Bone marrow (tissue), 2 donors: Measurements from ENCODE around the gene TRPM3.

Experiments
- DNase-seq, 2 donors: peaks; one replicate each; lab custom pipeline; 2025; lab: John Stamatoyannopoulos, UW

The TRPM3 gene

GRCh38 chr9:70817311-70817710 is 304.1 kb downstream of the TRPM3 start:
- no peak for DNase-seq

GRCh38 chr9:70816891-70817290 is 304.5 kb downstream of the TRPM3 start:
- no peak for DNase-seq

GRCh38 chr9:70816316-70816715 is 305.1 kb downstream of the TRPM3 start:
- no peak for DNase-seq

GRCh38 chr9:70814597-70814996 is 306.8 kb downstream of the TRPM3 start:
- DNase-seq = no peak

GRCh38 chr9:70813141-70813540 is 308.3 kb downstream of the TRPM3 start:
- DNase-seq = no peak

GRCh38 chr9:70811638-70812037 is 309.8 kb downstream of the TRPM3 start:
- no peak for DNase-seq

GRCh38 chr9:70806875-70807274 is 314.5 kb downstream of the TRPM3 start:
- DNase-seq = no peak

GRCh38 chr9:70805949-70806348 is 315.5 kb downstream of the TRPM3 start:
- no peak for DNase-seq

GRCh38 chr9:70802758-70803436 is 318.5 kb downstream of the TRPM3 start:
- DNase-seq = no peak

GRCh38 chr9:70802206-70802605 is 319.2 kb downstream of the TRPM3 start:
- DNase-seq = no peak

- DNase-seq = no peak
Measured at GRCh38 chr9:70801181-70801829, 320.1 kb downstream of the TRPM3 start.

- DNase-seq = no peak
Measured at GRCh38 chr9:70798018-70798417, 323.4 kb downstream of the TRPM3 start.

- DNase-seq = no peak
Measured at GRCh38 chr9:70795841-70796240, 325.6 kb downstream of the TRPM3 start.

GRCh38 chr9:70792796-70793195 is 328.6 kb downstream of the TRPM3 start:
- no peak for DNase-seq

GRCh38 chr9:70791936-70792335 is 329.5 kb downstream of the TRPM3 start:
- DNase-seq = no peak

- DNase-seq = no peak
Measured at GRCh38 chr9:70789086-70789485, 332.3 kb downstream of the TRPM3 start.

- no peak for DNase-seq
Measured at GRCh38 chr9:70784456-70784855, 337.0 kb downstream of the TRPM3 start.

GRCh38 chr9:70778568-70778967 is 342.9 kb downstream of the TRPM3 start:
- DNase-seq = no peak

GRCh38 chr9:70773579-70773978 is 347.8 kb downstream of the TRPM3 start:
- no peak for DNase-seq

- no peak for DNase-seq
Measured at GRCh38 chr9:70772601-70773000, 348.8 kb downstream of the TRPM3 start.

- DNase-seq = no peak
Measured at GRCh38 chr9:70765946-70766345, 355.5 kb downstream of the TRPM3 start.

- DNase-seq = no peak
Measured at GRCh38 chr9:70761139-70761670, 360.2 kb downstream of the TRPM3 start.

- DNase-seq = no peak
Measured at GRCh38 chr9:70760228-70760627, 361.2 kb downstream of the TRPM3 start.

- DNase-seq = no peak
Measured at GRCh38 chr9:70753311-70753710, 368.1 kb downstream of the TRPM3 start.
